DMS53 treated with DMSO at 0.1 percent for 48 hours (cell line): ENCODE measurements around the gene TEX101.
"Not testable (repeated sequence)": the region's sequence is repeated elsewhere in the genome, so short reads cannot be mapped to it uniquely, and the experiment has no call there.

ENCODE experiments used
- DNase-seq: peaks from one replicate; lab custom pipeline; 2025; ENCODE audit not compliant: unreplicated experiment; lab: John Stamatoyannopoulos, UW

The TEX101 gene

GRCh38 chr19:43416951-43417623, 2.4 kb downstream of the TEX101 start:
- DNase-seq, result no peak

- DNase-seq, result no peak
Observed at GRCh38 chr19:43420954-43421353, 6.3 kb downstream of the TEX101 start.

GRCh38 chr19:43422000-43422688, 7.5 kb downstream of the TEX101 start:
- no peak for DNase-seq

GRCh38 chr19:43422689-43423066, 8.0 kb downstream of the TEX101 start:
- no peak for DNase-seq

- no peak for DNase-seq
Observed at GRCh38 chr19:43423779-43424178, 9.1 kb downstream of the TEX101 start.

GRCh38 chr19:43425567-43426392, 11.1 kb downstream of the TEX101 start:
- peak; percentile 13 for DNase-seq

- DNase-seq, result no peak
Observed at GRCh38 chr19:43429395-43429794, 14.7 kb downstream of the TEX101 start.

GRCh38 chr19:43430142-43430710, 15.5 kb downstream of the TEX101 start:
- DNase-seq, result no peak

- no peak for DNase-seq
Observed at GRCh38 chr19:43430976-43431375, 16.3 kb downstream of the TEX101 start.

GRCh38 chr19:43433358-43433673, 18.6 kb downstream of the TEX101 start:
- DNase-seq, result no peak

GRCh38 chr19:43433689-43434088, 19.0 kb downstream of the TEX101 start:
- DNase-seq, result no peak

- DNase-seq, result no peak
Observed at GRCh38 chr19:43435775-43436174, 21.1 kb downstream of the TEX101 start.

- DNase-seq, result not testable (repeated sequence)
Observed at GRCh38 chr19:43437284-43437683, 22.6 kb downstream of the TEX101 start.

- no peak for DNase-seq
Observed at GRCh38 chr19:43437712-43438111, 23.0 kb downstream of the TEX101 start.

GRCh38 chr19:43438291-43439031, 23.8 kb downstream of the TEX101 start:
- DNase-seq, result peak; percentile 1

GRCh38 chr19:43439032-43439708, 24.5 kb downstream of the TEX101 start:
- peak; percentile 16 for DNase-seq

GRCh38 chr19:43439709-43440063, 25.0 kb downstream of the TEX101 start:
- DNase-seq, result no peak

- no peak for DNase-seq
Observed at GRCh38 chr19:43441716-43442115, 27.0 kb downstream of the TEX101 start.

- not testable (repeated sequence) for DNase-seq
Observed at GRCh38 chr19:43444091-43444490, 29.4 kb downstream of the TEX101 start.

GRCh38 chr19:43444531-43445287, 30.0 kb downstream of the TEX101 start:
- no peak for DNase-seq
